Pancreas (tissue), 10 donors: ENCODE data around the gene RAN. TPM values are rescaled to one million over a fixed set of nuclear protein-coding genes. Genes with fewer than 3 reads are reported as not detected.

Experiments
- ATAC-seq, 4 donors: fragments of 200-7000 bp; cut with Tn5 transposase; one replicate each; pipeline versions ENCODE4 v1.8.0 to v1.9.1; 2020; ENCODE audit warnings: mild to moderate bottlenecking in 4 of 4, moderate library complexity in 4 of 4
- DNase-seq, 6 donors: peaks; one replicate each; pipeline ENCODE4 v3.0.0-alpha.2; 2020
- FAIRE-seq: peaks from 2 replicates; lab custom pipeline; 2012; peaks lifted over from hg19 to GRCh38; lab: Jason Lieb, UNC
- H3K27ac ChIP-seq, 4 donors: fragments of 200-600 bp; sonication (generic); 1 replicate in 3 of 4; 2 replicates in 1 of 4; pipeline versions ENCODE4 v1.5.0 to v1.8.0; 2020
- H3K27me3 ChIP-seq, 4 donors: fragments of 200-600 bp; one replicate each; pipeline ENCODE4 v1.8.0; 2021
- H3K36me3 ChIP-seq, 3 donors: fragments of 200-600 bp; sonication (generic) in 1 of 3; one replicate each; pipeline versions ENCODE4 v1.5.0 to v1.8.0; 2020 to 2021
- H3K4me1 ChIP-seq, 3 donors: fragments of 200-600 bp; one replicate each; pipeline ENCODE4 v1.8.0; 2021
- H3K4me3 ChIP-seq, 4 donors: fragments of 200-600 bp; sonication (generic) in 2 of 4; one replicate each; pipeline versions ENCODE4 v1.5.0 to v1.8.0; 2020 to 2021
- H3K9me3 ChIP-seq, 4 donors: fragments of 200-600 bp; one replicate each; pipeline ENCODE4 v1.8.0; 2021
- WGBS, 2 donors: extraction: QIAGEN DNeasy Blood & Tissue Kit; methylation state at CpG; one replicate each; pipeline ENCODE4 v1.1.7; 2013; 5-methylcytosine and 5-hydroxymethylcytosine counted together
- intact Hi-C, 3 donors: fragments of 100-400 bp; cut with DNase I; formaldehyde crosslinking; loops; one replicate each; pipeline versions ENCODE4 v1.11.1 to v1.14.2; 2022
- polyA plus RNA-seq, 2 donors: library from polyadenylated mRNA; stranded (reverse); fragments of 200-250 nt; gene quantifications; one replicate each; pipeline ENCODE4 v1.2.3, GENCODE V29; 2013
- total RNA-seq, 6 donors: library from RNA; stranded (reverse); fragmentation: NEBNext Ultra II Directional in 4 of 6; extraction: Animal tissue kit (Norgen Biotek cat#: 25700) in 4 of 6; gene quantifications; one replicate each; pipeline versions ENCODE4 v1.2.1 to v1.2.4, GENCODE V29; 2021 to 2023
- TF ChIP-seq, protein P1 (sequence below), 4 donors: fragments of 200-600 bp; sonication (generic) in 3 of 4; IDR thresholded peaks; one replicate each; pipeline versions ENCODE4 v1.5.0 to v1.8.0; 2021; ENCODE audit warnings: antibody characterized with exemption in 4 of 4
- donor health status: healthy with polysubstance abuse.
- donor health status: DM: no; HTN: no; CAD: no; lungs with moderate emphysema.
- donor health status: DM: no; HTN: no; CAD: no.
- donor health status: control.
- donor health status: control.
- donor health status: Bipolar disorder and iron deficiency.
- donor health status: DM: yes; HTN: yes; CAD: no.
- donor health status: DM: no; HTN: no; CAD: no.
- donor health status: DM: no; HTN: no; CAD: no.
- donor health status: DM: yes; HTN: yes; CAD: no.

The RAN gene
- total and polyA plus RNA-seq, 8 donors, result 60.0 to 201 (median 152) TPM

DNA sequence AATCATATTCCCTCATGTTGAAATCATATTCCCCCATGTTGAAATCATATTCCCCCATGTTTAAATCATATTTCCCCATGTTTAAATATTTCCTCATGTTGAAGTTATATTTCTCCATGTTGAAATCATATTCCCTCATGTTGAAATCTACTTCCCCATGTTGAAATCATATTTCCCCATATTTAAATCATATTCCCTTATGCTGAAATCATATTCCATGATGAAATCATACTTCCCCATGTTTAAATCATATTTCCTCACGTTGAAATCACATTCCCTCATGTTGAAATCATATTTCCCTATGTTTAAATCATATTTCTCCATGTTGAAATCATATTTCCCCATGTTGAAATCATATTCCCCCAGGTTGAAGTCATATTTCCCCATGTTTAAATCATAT is 47.2 kb downstream of the RAN start:
- Histone ChIP-seq H3K27ac (no peak overlapping the region), H3K36me3 (no peaks in the 10 kb centered on the region), H3K27me3 (peaks cover 0 to 4% (median 0%) of the 10 kb centered on the region in 4 donors), H3K9me3 (no peaks in the 10 kb centered on the region), H3K4me1 (peaks cover 0 to 3% (median 0%) of the 10 kb centered on the region in 3 donors), H3K4me3 (no peak overlapping the region)
- DNase-seq (no peak), ATAC-seq (no peak), FAIRE-seq (peak; percentile 65)
- intact Hi-C loops, result no loop called here
- 30% methylated on average over 1 of the region's 1 CpG for WGBS, 2 donors
- TF ChIP-seq, protein P1, sequence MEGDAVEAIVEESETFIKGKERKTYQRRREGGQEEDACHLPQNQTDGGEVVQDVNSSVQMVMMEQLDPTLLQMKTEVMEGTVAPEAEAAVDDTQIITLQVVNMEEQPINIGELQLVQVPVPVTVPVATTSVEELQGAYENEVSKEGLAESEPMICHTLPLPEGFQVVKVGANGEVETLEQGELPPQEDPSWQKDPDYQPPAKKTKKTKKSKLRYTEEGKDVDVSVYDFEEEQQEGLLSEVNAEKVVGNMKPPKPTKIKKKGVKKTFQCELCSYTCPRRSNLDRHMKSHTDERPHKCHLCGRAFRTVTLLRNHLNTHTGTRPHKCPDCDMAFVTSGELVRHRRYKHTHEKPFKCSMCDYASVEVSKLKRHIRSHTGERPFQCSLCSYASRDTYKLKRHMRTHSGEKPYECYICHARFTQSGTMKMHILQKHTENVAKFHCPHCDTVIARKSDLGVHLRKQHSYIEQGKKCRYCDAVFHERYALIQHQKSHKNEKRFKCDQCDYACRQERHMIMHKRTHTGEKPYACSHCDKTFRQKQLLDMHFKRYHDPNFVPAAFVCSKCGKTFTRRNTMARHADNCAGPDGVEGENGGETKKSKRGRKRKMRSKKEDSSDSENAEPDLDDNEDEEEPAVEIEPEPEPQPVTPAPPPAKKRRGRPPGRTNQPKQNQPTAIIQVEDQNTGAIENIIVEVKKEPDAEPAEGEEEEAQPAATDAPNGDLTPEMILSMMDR (IDR thresholded peaks at IDR 0.05), result no peak

DNA sequence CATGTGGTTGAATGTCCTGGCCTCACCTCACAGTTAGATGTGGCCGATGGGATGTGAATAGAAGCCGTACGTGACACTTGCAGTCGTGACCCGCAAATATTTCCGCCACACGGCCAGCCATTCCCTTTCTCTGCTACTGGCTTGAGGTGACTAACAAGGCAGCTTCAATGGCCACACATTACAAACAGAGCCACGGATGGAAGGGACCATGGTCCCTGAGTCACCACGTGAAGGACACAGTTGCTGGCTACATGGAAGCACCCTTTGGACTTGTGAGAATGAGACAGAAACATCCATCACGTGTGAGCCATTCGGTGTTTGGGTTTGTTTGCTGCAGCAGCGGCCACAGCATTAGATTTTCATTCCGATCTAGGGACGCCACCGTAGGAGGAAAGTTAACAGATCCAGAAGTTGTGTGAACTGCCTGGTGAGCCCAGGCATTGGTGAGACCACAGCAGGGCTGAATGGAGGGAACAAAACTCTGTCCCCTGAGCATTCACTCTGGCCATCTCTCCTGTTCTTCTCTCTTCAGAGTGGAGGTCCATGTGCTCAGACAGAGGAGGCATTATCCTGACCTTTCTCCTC is 48.3 kb downstream of the RAN start:
- no peak overlapping the region for H3K27ac ChIP-seq
- no peaks in the 10 kb centered on the region for H3K36me3 ChIP-seq
- DNase-seq (no peak), FAIRE-seq (no peak), ATAC-seq (no peak)
- no peak overlapping the region for H3K4me3 ChIP-seq
- WGBS, 2 donors, result 65 to 73% methylated on average over 15 of the region's 15 CpGs
- no peaks in the 10 kb centered on the region for H3K9me3 ChIP-seq
- peaks cover 0 to 3% (median 0%) of the 10 kb centered on the region in 3 donors for H3K4me1 ChIP-seq
- peaks cover 0 to 4% (median 0%) of the 10 kb centered on the region in 4 donors for H3K27me3 ChIP-seq
- TF ChIP-seq, protein P1 (IDR thresholded peaks at IDR 0.05), result no peak
- intact Hi-C loops, result loop anchor here in 1 of 3 donors (10.0 kb wide), 1 partner anchor 215 kb away; no protein-coding TSS in a partner anchor

DNA sequence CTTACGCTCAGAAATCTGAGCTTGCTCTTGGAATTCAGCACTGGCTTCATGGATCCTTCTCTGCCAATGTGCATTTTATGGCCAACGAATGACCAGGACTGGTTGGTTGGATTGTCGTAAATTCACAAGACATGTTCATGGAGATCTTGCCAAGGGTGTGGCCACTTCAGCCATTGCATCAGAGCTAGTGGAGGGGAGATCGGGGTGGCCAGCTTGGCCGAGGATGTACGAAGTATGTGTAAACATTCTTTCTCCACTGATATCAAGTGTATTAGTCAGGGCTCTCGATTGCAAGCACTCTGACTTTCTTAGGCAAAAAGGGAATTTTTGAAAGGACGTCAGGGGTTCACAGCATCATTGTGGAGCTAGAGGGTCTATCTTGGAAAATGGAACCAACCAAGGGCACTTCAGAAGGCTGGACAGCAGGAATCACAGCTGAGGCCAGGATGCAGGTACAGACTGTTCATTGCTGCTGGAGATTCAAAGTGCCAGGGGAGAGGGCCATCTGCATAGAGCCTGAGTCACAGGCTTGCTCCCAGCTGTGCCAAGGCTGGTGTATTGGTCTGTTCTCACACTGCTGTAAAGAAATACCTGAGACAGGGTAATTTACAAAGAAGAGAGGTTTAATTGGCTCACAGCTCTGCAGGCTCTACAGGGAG is 49.0 kb downstream of the RAN start:
- Histone ChIP-seq H3K9me3 (no peaks in the 10 kb centered on the region), H3K4me1 (peaks cover 0 to 2% (median 0%) of the 10 kb centered on the region in 3 donors), H3K4me3 (no peak overlapping the region), H3K36me3 (no peaks in the 10 kb centered on the region), H3K27ac (no peak overlapping the region), H3K27me3 (peaks cover 0 to 2% (median 0%) of the 10 kb centered on the region in 4 donors)
- FAIRE-seq, result no peak
- TF ChIP-seq, protein P1 (IDR thresholded peaks at IDR 0.05), result no peak
- peak in 2 of 4 donors; percentile 29 to 52 for ATAC-seq
- intact Hi-C loops, result loop anchor here in 1 of 3 donors (10.0 kb wide), 1 partner anchor 214 kb away; no protein-coding TSS in a partner anchor
- WGBS, 2 donors, result 35 to 42% methylated on average over 8 of the region's 8 CpGs
- no peak for DNase-seq

DNA sequence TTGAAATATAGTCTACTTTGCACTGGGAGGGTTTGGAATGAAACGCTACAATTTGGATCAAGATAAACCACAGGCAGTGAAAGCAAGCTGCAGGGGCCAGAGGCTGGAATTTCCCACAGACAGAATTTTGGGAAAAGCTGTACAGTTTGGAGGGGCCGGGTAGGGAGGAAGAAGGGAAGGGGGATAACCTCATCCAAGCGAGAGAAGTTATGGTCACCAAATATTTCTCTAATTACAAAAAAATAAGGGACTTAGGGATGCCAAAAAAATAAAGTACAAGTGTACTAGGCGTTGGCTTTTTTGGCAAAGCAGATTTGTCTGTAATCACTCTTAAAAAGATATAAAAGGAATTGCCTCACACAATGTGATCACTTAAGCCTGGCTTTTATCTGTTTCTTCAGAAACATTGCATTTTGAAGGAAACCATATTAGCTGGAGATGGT is 50.7 kb downstream of the RAN start:
- H3K36me3 ChIP-seq, result no peaks in the 10 kb centered on the region
- H3K9me3 ChIP-seq, result no peaks in the 10 kb centered on the region
- no peak overlapping the region for H3K4me3 ChIP-seq
- TF ChIP-seq, protein P1 (IDR thresholded peaks at IDR 0.05), result no peak
- intact Hi-C loops, result loop anchor here in 1 of 3 donors (10.0 kb wide), 1 partner anchor 212 kb away; no protein-coding TSS in a partner anchor
- DNase-seq, result no peak
- 50 to 64% methylated on average over 4 of the region's 4 CpGs for WGBS, 2 donors
- peak in 3 of 4 donors; percentile 12 to 33 (median 29) for ATAC-seq
- no peak for FAIRE-seq
- no peaks in the 10 kb centered on the region for H3K27me3 ChIP-seq
- no peak overlapping the region for H3K27ac ChIP-seq
- no peaks in the 10 kb centered on the region for H3K4me1 ChIP-seq
